SKM-1 treated with dmso at 0.1 percent for 144 hours (cell line): ENCODE data around the gene CPOX.

Experiments
- DNase-seq: peaks from one replicate; lab custom pipeline; 2025; ENCODE audit not compliant: unreplicated experiment; lab: John Stamatoyannopoulos, UW

The CPOX gene

GRCh38 chr3:98541695-98542094, 51.7 kb downstream of the CPOX start:
- no peak for DNase-seq

GRCh38 chr3:98540346-98540745, 53.1 kb downstream of the CPOX start:
- no peak for DNase-seq

- DNase-seq = no peak
Measured at GRCh38 chr3:98536456-98537017, 56.9 kb downstream of the CPOX start.

- no peak for DNase-seq
Measured at GRCh38 chr3:98534734-98535133, 58.7 kb downstream of the CPOX start.

- DNase-seq = no peak
Measured at GRCh38 chr3:98534168-98534567, 59.2 kb downstream of the CPOX start.

- no peak for DNase-seq
Measured at GRCh38 chr3:98532709-98533571, 60.5 kb downstream of the CPOX start.

- DNase-seq = no peak
Measured at GRCh38 chr3:98532275-98532637, 61.2 kb downstream of the CPOX start.

- no peak for DNase-seq
Measured at GRCh38 chr3:98531622-98532274, 61.7 kb downstream of the CPOX start, which contains the start of gene GPR15. TSS of gene GPR15 (plus strand) at chr3:98531978. CDS start at chr3:98532034, 56 bp downstream.

GRCh38 chr3:98530676-98531075, 62.7 kb downstream of the CPOX start:
- no peak for DNase-seq

- no peak for DNase-seq
Measured at GRCh38 chr3:98529856-98530459, 63.5 kb downstream of the CPOX start.
